ENCODE results near the gene TENT4B. TPM values are rescaled to one million over a fixed set of nuclear protein-coding genes. Genes with fewer than 3 reads are reported as not detected.

The TENT4B gene
- total RNA-seq, 1 experiment from 2014 or later = 18.3 TPM

DNA sequence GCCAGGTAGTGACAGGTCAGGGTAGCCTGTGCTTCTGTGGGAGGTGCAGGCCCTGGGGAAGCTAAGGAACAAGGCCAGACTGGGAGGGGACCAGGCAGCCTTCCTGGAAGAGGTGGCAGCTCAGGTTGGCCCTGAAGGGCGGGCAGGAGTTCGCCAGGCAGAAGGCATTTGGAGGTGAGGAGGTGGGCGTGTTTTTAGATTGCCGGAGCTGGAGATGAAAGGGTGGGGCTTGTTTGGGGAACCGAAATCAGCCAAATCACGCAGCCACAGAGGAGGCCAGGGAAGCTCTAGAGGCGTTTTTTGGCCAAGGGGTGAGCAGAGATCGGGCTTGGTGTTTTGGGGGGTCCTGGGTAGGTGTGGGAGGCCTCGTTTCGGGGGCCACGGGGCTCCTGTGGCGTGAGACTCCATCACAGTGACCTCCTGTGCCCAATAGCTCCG lies 120.8 kb downstream of the TENT4B start:
- Histone ChIP-seq H3K36me3 (ENCODE audit: insufficient read depth, low read length, poor library complexity, severe bottlenecking) (no peaks in the 10 kb centered on the region), H3K9me3 (ENCODE audit: low read depth, low read length, poor library complexity, severe bottlenecking) (no peaks in the 10 kb centered on the region), H3K27ac (ENCODE audit: low read depth, low read length, poor library complexity, severe bottlenecking) (no peak overlapping the region), H3K27me3 (replicated peaks; ENCODE audit: insufficient read depth, low read depth, low read length, poor library complexity) (no peaks in the 10 kb centered on the region), H3K4me1 (ENCODE audit: insufficient read depth, low read length, poor library complexity, severe bottlenecking) (no peaks in the 10 kb centered on the region), H3K4me3 (ENCODE audit: low read depth, low read length, poor library complexity, severe bottlenecking) (no peak overlapping the region)
- ChIA-PET POLR2A (ENCODE audit: low non-redundant PET) (no interaction called here), CTCF (no interaction called here)
- no peak for DNase-seq (ENCODE audit: low spot score)
- intact Hi-C loops (cut with micrococcal nuclease; ENCODE audit: unreplicated experiment) = no loop called here
- BruUV-seq (replicated peaks) = no TSS peak
- TF ChIP-seq EZH2 (IDR thresholded peaks at IDR 0.05; ENCODE audit: borderline replicate concordance, low read depth, low read length, poor library complexity, severe bottlenecking) = no peak
- TF ChIP-seq, protein P1, sequence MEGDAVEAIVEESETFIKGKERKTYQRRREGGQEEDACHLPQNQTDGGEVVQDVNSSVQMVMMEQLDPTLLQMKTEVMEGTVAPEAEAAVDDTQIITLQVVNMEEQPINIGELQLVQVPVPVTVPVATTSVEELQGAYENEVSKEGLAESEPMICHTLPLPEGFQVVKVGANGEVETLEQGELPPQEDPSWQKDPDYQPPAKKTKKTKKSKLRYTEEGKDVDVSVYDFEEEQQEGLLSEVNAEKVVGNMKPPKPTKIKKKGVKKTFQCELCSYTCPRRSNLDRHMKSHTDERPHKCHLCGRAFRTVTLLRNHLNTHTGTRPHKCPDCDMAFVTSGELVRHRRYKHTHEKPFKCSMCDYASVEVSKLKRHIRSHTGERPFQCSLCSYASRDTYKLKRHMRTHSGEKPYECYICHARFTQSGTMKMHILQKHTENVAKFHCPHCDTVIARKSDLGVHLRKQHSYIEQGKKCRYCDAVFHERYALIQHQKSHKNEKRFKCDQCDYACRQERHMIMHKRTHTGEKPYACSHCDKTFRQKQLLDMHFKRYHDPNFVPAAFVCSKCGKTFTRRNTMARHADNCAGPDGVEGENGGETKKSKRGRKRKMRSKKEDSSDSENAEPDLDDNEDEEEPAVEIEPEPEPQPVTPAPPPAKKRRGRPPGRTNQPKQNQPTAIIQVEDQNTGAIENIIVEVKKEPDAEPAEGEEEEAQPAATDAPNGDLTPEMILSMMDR (conservative IDR thresholded peaks at IDR 0.05; ENCODE audit: low read depth, low read length) = no peak

DNA sequence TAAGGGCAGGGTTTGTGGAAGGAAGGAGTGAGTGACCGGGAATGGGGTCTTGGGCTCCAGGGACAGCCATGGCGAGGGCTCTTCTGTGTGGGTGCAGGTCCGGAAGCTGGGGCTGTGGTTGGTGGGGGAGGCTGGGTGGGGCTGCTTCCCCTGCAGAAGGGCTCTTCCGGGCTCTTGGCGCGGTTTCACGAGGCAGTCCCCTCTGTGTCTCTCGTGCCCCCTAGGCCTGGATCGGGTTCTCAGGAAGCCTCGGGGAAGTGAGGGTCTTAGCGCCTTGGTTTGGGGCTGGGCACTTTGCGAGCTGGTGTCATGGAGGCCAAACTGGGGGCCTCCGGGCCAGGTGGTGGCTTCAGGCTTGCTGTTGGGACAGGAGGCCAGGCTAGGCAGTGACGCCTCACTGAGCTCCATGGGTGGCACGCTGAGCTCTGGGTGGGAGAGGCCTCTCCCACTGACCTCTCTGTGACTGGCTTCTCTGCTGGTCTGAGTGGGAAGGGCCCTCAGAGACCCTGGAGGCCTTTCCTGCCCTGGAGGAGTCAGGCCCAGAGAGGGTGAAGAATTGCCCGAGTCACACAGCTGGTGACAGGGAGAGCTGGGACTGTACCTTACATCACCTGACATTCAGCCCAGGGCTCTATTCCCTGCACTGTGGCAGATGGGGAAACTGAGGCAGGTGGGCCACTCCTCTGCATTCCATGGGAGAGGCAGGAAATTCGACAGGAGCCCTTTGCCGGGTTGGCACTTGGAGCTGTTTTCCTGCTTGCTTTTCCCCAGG lies 121.4 kb downstream of the TENT4B start:
- ChIA-PET CTCF (no interaction called here), POLR2A (ENCODE audit: low non-redundant PET) (no interaction called here)
- Histone ChIP-seq H3K9me3 (ENCODE audit: low read depth, low read length, poor library complexity, severe bottlenecking) (no peaks in the 10 kb centered on the region), H3K4me1 (ENCODE audit: insufficient read depth, low read length, poor library complexity, severe bottlenecking) (no peaks in the 10 kb centered on the region), H3K27ac (ENCODE audit: low read depth, low read length, poor library complexity, severe bottlenecking) (no peak overlapping the region), H3K36me3 (ENCODE audit: insufficient read depth, low read length, poor library complexity, severe bottlenecking) (no peaks in the 10 kb centered on the region), H3K4me3 (ENCODE audit: low read depth, low read length, poor library complexity, severe bottlenecking) (no peak overlapping the region), H3K27me3 (replicated peaks; ENCODE audit: insufficient read depth, low read depth, low read length, poor library complexity) (no peaks in the 10 kb centered on the region)
- TF ChIP-seq, protein P1 (conservative IDR thresholded peaks at IDR 0.05; ENCODE audit: low read depth, low read length) = no peak
- DNase-seq (ENCODE audit: low spot score) = no peak
- intact Hi-C loops (cut with micrococcal nuclease; ENCODE audit: unreplicated experiment) = no loop called here
- no TSS peak for BruUV-seq (replicated peaks)

DNA sequence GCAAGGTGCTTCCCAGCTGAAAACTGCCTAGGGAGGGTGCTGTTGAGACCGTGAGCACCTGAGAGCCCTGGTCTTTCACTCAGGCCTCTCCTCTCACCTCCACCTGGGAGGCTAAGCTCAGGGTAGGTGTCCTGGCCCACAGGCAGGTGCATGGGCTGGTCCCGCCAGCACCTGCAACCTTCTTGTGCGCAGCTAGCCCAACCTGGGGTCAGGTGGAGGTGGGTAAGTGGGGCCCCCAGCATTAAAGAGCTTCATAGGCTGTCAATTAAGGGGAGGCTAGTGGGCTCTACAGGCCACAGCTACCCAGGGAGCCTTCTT lies 122.0 kb downstream of the TENT4B start:
- no peak for DNase-seq (ENCODE audit: low spot score)
- ChIA-PET CTCF (no interaction called here), POLR2A (ENCODE audit: low non-redundant PET) (no interaction called here)
- no peak for TF ChIP-seq EZH2 (IDR thresholded peaks at IDR 0.05; ENCODE audit: borderline replicate concordance, low read depth, low read length, poor library complexity, severe bottlenecking)
- TF ChIP-seq, protein P1 (conservative IDR thresholded peaks at IDR 0.05; ENCODE audit: low read depth, low read length) = no peak
- Histone ChIP-seq H3K4me1 (ENCODE audit: insufficient read depth, low read length, poor library complexity, severe bottlenecking) (no peaks in the 10 kb centered on the region), H3K36me3 (ENCODE audit: insufficient read depth, low read length, poor library complexity, severe bottlenecking) (no peaks in the 10 kb centered on the region), H3K27me3 (replicated peaks; ENCODE audit: insufficient read depth, low read depth, low read length, poor library complexity) (no peaks in the 10 kb centered on the region), H3K4me3 (ENCODE audit: low read depth, low read length, poor library complexity, severe bottlenecking) (no peak overlapping the region), H3K9me3 (ENCODE audit: low read depth, low read length, poor library complexity, severe bottlenecking) (no peaks in the 10 kb centered on the region), H3K27ac (ENCODE audit: low read depth, low read length, poor library complexity, severe bottlenecking) (no peak overlapping the region)
- intact Hi-C loops (cut with micrococcal nuclease; ENCODE audit: unreplicated experiment) = no loop called here
- BruUV-seq (replicated peaks) = no TSS peak
